Measurements from ENCODE around the gene ZNF468. TPM values are rescaled to one million over a fixed set of nuclear protein-coding genes. Genes with fewer than 3 reads are reported as not detected.
"Not testable (repeated sequence)": the region's sequence is repeated elsewhere in the genome, so short reads cannot be mapped to it uniquely, and the experiment has no call there.

ZNF468 gene
- total RNA-seq, 6 experiments from 2014 or later, result 8.5 to 12.9 (median 11.2) TPM

DNA sequence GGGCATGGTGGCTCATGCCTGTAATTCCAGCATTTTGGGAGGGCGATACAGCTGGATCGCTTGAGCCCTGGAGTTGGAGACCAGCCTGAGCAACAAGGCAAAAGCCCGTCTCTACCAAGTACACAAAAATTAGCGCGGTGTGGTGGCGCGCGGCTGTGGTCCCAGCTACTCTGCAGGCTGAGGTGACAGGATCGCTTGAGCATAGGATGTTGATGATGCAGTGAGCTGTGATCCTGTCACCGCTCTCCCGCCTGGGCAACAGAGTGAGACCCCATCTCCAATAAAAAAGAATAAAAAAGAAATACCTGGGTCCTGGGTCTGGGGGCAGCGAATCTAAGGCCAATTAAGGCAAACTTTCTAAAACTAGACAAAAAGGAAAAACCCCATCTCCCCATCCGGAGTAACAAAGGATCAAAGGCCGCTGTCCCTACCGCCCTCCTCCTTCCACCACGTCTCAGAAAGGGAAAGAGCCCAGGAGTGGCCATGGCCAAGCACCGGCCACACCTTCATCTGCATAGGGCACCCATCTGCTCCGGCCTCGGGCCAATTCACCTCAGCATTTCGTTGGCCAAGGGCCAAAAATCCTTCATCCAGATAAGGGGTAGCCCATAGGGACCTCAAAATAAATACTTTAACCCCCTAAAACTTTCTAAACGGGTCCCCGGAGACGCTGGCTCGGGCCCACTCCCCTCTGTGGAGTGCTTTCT is 39.2 kb upstream of the ZNF468 start:
- Mint-ChIP-seq H3K36me3 (ENCODE audit: low read depth) (peaks cover 39% of the 10 kb centered on the region), H3K27me3 (ENCODE audit: insufficient read depth) (0 out of 2 replicates have a peak, but pooled peaks cover 3% of the 10 kb centered on the region), H3K27ac (peak overlapping the region; percentile 93), H3K4me3 (peak overlapping the region; percentile 92), H3K4me1 (ENCODE audit: low read depth) (peaks cover 5% of the 10 kb centered on the region; the same call in 1 of the 2 replicates), H3K9me3 (peaks cover 25% of the 10 kb centered on the region)
- TF ChIP-seq, protein P1, sequence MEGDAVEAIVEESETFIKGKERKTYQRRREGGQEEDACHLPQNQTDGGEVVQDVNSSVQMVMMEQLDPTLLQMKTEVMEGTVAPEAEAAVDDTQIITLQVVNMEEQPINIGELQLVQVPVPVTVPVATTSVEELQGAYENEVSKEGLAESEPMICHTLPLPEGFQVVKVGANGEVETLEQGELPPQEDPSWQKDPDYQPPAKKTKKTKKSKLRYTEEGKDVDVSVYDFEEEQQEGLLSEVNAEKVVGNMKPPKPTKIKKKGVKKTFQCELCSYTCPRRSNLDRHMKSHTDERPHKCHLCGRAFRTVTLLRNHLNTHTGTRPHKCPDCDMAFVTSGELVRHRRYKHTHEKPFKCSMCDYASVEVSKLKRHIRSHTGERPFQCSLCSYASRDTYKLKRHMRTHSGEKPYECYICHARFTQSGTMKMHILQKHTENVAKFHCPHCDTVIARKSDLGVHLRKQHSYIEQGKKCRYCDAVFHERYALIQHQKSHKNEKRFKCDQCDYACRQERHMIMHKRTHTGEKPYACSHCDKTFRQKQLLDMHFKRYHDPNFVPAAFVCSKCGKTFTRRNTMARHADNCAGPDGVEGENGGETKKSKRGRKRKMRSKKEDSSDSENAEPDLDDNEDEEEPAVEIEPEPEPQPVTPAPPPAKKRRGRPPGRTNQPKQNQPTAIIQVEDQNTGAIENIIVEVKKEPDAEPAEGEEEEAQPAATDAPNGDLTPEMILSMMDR (IDR thresholded peaks at IDR 0.05), result no peak
- DNase-seq, result no peak

- no peaks in the 10 kb centered on the region for H3K27me3 Mint-ChIP-seq (ENCODE audit: insufficient read depth)
- peaks cover 65% of the 10 kb centered on the region for H3K36me3 Mint-ChIP-seq (ENCODE audit: low read depth)
- H3K27ac Mint-ChIP-seq, result no peak overlapping the region
- TF ChIP-seq, protein P1 (IDR thresholded peaks at IDR 0.05), result no peak
- DNase-seq, result no peak
- H3K4me3 Mint-ChIP-seq, result no peak overlapping the region
- peaks cover 26% of the 10 kb centered on the region for H3K9me3 Mint-ChIP-seq
- H3K4me1 Mint-ChIP-seq (ENCODE audit: low read depth), result no peaks in the 10 kb centered on the region
Measured at GRCh38 chr19:52891336-52891735, 33.9 kb upstream of the ZNF468 start.

GRCh38 chr19:52889931-52890330 is 32.5 kb upstream of the ZNF468 start:
- H3K27ac Mint-ChIP-seq, result no peak overlapping the region
- TF ChIP-seq, protein P1 (IDR thresholded peaks at IDR 0.05), result no peak
- no peaks in the 10 kb centered on the region for H3K4me1 Mint-ChIP-seq (ENCODE audit: low read depth)
- H3K27me3 Mint-ChIP-seq (ENCODE audit: insufficient read depth), result no peaks in the 10 kb centered on the region
- peaks cover 28% of the 10 kb centered on the region for H3K9me3 Mint-ChIP-seq
- no peak overlapping the region for H3K4me3 Mint-ChIP-seq
- H3K36me3 Mint-ChIP-seq (ENCODE audit: low read depth), result peaks cover 67% of the 10 kb centered on the region
- no peak for DNase-seq

- no peak overlapping the region for H3K4me3 Mint-ChIP-seq
- no peaks in the 10 kb centered on the region; the same call in 1 of the 2 replicates for H3K27me3 Mint-ChIP-seq (ENCODE audit: insufficient read depth)
- H3K9me3 Mint-ChIP-seq, result peaks cover 34% of the 10 kb centered on the region
- H3K36me3 Mint-ChIP-seq (ENCODE audit: low read depth), result peaks cover 67% of the 10 kb centered on the region
- H3K4me1 Mint-ChIP-seq (ENCODE audit: low read depth), result no peaks in the 10 kb centered on the region
- TF ChIP-seq, protein P1 (IDR thresholded peaks at IDR 0.05), result no peak
- no peak for DNase-seq
- no peak overlapping the region for H3K27ac Mint-ChIP-seq
Measured at GRCh38 chr19:52889076-52889475, 31.7 kb upstream of the ZNF468 start.

DNA sequence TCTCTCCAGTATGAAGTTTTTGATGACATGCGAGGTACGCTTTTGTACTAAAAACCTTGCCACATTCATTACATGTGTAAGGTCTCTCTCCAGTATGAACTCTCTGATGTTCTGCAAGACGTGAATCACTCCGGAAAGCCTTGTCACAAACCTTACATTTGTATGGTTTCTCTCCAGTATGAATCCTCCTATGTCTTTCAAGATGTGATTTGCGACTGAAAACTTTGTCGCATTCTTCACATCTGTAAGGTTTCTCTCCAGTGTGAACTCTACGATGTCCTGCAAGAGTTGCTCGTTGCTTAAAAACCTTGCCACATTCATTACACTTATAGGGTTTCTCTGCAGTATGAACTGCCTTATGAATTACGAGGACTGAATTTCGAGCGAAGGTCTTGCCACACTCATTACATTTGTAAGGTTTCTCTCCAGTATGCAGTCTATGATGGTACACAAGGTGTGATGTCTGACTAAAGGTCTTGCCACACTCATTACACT is 23.5 kb upstream of the ZNF468 start:
- Mint-ChIP-seq H3K9me3 (peaks cover 82% of the 10 kb centered on the region), H3K4me1 (ENCODE audit: low read depth) (no peaks in the 10 kb centered on the region), H3K4me3 (no peak overlapping the region), H3K27me3 (ENCODE audit: insufficient read depth) (no peaks in the 10 kb centered on the region; the same call in 1 of the 2 replicates), H3K36me3 (ENCODE audit: low read depth) (peaks cover 78% of the 10 kb centered on the region), H3K27ac (no peak overlapping the region)
- TF ChIP-seq, protein P1 (IDR thresholded peaks at IDR 0.05), result no peak
- no peak for DNase-seq

DNA sequence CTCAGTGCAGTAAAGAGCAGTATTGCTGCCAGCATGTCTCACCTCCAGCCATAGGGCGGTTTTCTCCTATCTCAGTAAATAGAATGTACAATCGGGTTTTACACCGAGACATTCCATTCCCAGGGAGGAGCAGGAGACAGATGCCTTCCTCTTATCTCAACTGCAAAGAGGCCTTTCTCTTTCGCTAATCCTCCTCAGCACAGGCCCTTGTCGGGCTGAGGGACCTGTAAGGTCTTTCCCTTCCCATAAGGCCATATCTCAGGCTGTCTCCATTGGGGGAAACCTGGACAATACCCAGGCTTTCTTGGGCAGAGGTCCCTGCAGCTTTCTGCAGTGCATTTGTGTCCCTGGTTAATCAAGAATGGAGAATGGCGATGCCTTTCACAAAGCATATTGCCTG is 15.6 kb upstream of the ZNF468 start:
- H3K27me3 Mint-ChIP-seq (ENCODE audit: insufficient read depth); H3K4me1 Mint-ChIP-seq (ENCODE audit: low read depth); H3K4me3 Mint-ChIP-seq; DNase-seq; H3K27ac Mint-ChIP-seq: not testable (repeated sequence)
- Mint-ChIP-seq H3K9me3 (peaks cover 54% of the 10 kb centered on the region), H3K36me3 (ENCODE audit: low read depth) (peaks cover 38% of the 10 kb centered on the region)

Measured in HFFc6 (cell line).